GM12873 (cell line): ENCODE measurements around the gene DSG1.

Experiments used
- CTCF ChIP-seq: IDR thresholded peaks from 2 replicates; pipeline ENCODE4 v1.5.1; 2012; ENCODE audit warnings: low read depth, mild to moderate bottlenecking, moderate library complexity, low read length, control low read depth; ENCODE audit not compliant: insufficient read depth; ENCODE audit errors: missing control alignments

DSG1 gene

GRCh38 chr18:31401156-31402025 lies 83.4 kb downstream of the DSG1 start:
- no peak for TF ChIP-seq CTCF

- TF ChIP-seq CTCF, result no peak
Measured at GRCh38 chr18:31402026-31402373, 84.0 kb downstream of the DSG1 start.

- TF ChIP-seq CTCF, result no peak
Measured at GRCh38 chr18:31403409-31403808, 85.4 kb downstream of the DSG1 start.
